Hepatocyte (in vitro differentiated cells): ENCODE results near the gene NDUFB3. TPM values are rescaled to one million over a fixed set of nuclear protein-coding genes. Genes with fewer than 3 reads are reported as not detected.
A peak's percentile ranks its signal among the peaks of the same experiment; 100 is the strongest.

Experiments
- DNase-seq: peaks from one replicate; pipeline ENCODE4 v3.0.0-alpha.2; 2016; ENCODE audit warnings: low spot score
- H2AFZ ChIP-seq: fragments of 200-600 bp; sonication (generic); 2 replicates; pipeline ENCODE4 v1.6.0; 2016; ENCODE audit warnings: antibody characterized with exemption, mild to moderate bottlenecking
- H3K27ac ChIP-seq: fragments of 200-600 bp; sonication (generic); 2 replicates; pipeline ENCODE4 v1.5.1; 2016; ENCODE audit warnings: mild to moderate bottlenecking
- H3K27me3 ChIP-seq: fragments of 200-600 bp; sonication (generic); 2 replicates; pipeline ENCODE4 v1.6.1; 2016
- H3K36me3 ChIP-seq: fragments of 200-600 bp; sonication (generic); replicated peaks from 2 replicates; pipeline ENCODE4 v1.5.1; 2016; ENCODE audit warnings: low read depth; ENCODE audit not compliant: insufficient read depth
- H3K4me1 ChIP-seq: fragments of 200-600 bp; sonication (generic); 2 replicates; pipeline ENCODE4 v1.5.1; 2016; ENCODE audit warnings: mild to moderate bottlenecking, moderate library complexity; ENCODE audit not compliant: insufficient read depth
- H3K4me2 ChIP-seq: fragments of 200-600 bp; sonication (generic); 2 replicates; pipeline ENCODE4 v1.6.0; 2016
- H3K4me3 ChIP-seq: fragments of 200-600 bp; sonication (generic); 2 replicates; pipeline ENCODE4 v1.5.1; 2016; ENCODE audit warnings: mild to moderate bottlenecking
- H3K79me2 ChIP-seq: fragments of 200-600 bp; sonication (generic); 2 replicates; pipeline ENCODE4 v1.6.0; 2017; ENCODE audit warnings: mild to moderate bottlenecking
- H3K9me2 ChIP-seq: fragments of 200-600 bp; sonication (generic); replicated peaks from 2 replicates; pipeline ENCODE4 v1.6.0; 2017; ENCODE audit warnings: mild to moderate bottlenecking; ENCODE audit not compliant: insufficient read depth
- H3K9me3 ChIP-seq: fragments of 200-600 bp; sonication (generic); 2 replicates; pipeline ENCODE4 v1.5.1; 2016; ENCODE audit warnings: low read depth, mild to moderate bottlenecking
- H4K20me1 ChIP-seq: fragments of 200-600 bp; sonication (generic); 2 replicates; pipeline ENCODE4 v1.6.0; 2016; ENCODE audit warnings: mild to moderate bottlenecking; ENCODE audit not compliant: insufficient read depth, poor library complexity, severe bottlenecking
- CTCF ChIP-seq: fragments of 200-600 bp; sonication (generic); IDR thresholded peaks from 2 replicates; pipeline ENCODE4 v1.5.1; 2016; ENCODE audit warnings: antibody characterized with exemption, mild to moderate bottlenecking; ENCODE audit not compliant: poor library complexity
- EZH2 ChIP-seq: fragments of 200-600 bp; sonication (generic); IDR thresholded peaks from 2 replicates; pipeline ENCODE4 v1.6.1; 2016; ENCODE audit warnings: antibody characterized with exemption, mild to moderate bottlenecking, borderline replicate concordance
- EZH2phosphoT487 ChIP-seq: fragments of 200-600 bp; sonication (generic); IDR thresholded peaks from one replicate; pipeline ENCODE4 v1.6.1; 2018; ENCODE audit warnings: antibody characterized with exemption, mild to moderate bottlenecking, low read depth, moderate library complexity; ENCODE audit not compliant: unreplicated experiment, severe bottlenecking
- WGBS: methylation state at CpG from one replicate; pipeline ENCODE4 v1.1.6; 2016; ENCODE audit warnings: low lambda C conversion rate; ENCODE audit errors: missing lambda C conversion rate; 5-methylcytosine and 5-hydroxymethylcytosine counted together
- polyA plus RNA-seq: library from polyadenylated mRNA; unstranded; fragments of >200 nt; fragmentation: Nextera tagmentation; extraction: Ambion mirVana; gene quantifications from 2 replicates; pipeline ENCODE4 v1.2.1, GENCODE V29; 2016
- total RNA-seq: library from RNA; depleted of rRNA; stranded (reverse); fragments of >200 nt; gene quantifications from 2 replicates; pipeline ENCODE4 v1.2.3, GENCODE V29; 2014

Gene NDUFB3
- total and polyA plus RNA-seq, 2 experiments from 2014 or later: 96.2 to 229 TPM

GRCh38 chr2:201111096-201111495, 39.3 kb downstream of the NDUFB3 start:
- Histone ChIP-seq H4K20me1 (no peaks in the 10 kb centered on the region), H3K79me2 (peaks cover 5% of the 10 kb centered on the region), H3K36me3 (no peaks in the 10 kb centered on the region), H2AFZ (no peak overlapping the region), H3K9me3 (no peaks in the 10 kb centered on the region), H3K4me1 (peaks cover 4% of the 10 kb centered on the region), H3K27ac (no peak overlapping the region), H3K4me3 (no peak overlapping the region), H3K27me3 (no peaks in the 10 kb centered on the region), H3K9me2 (no peaks in the 10 kb centered on the region), H3K4me2 (no peak overlapping the region)
- 100% methylated on average over 3 of the region's 3 CpGs for WGBS
- TF ChIP-seq EZH2phosphoT487 (no peak), CTCF (no peak), EZH2 (no peak)
- no peak for DNase-seq

- DNase-seq: no peak
- Histone ChIP-seq H4K20me1 (peaks cover 1% of the 10 kb centered on the region), H3K4me1 (peaks cover 10% of the 10 kb centered on the region), H2AFZ (no peak overlapping the region), H3K9me2 (no peaks in the 10 kb centered on the region), H3K27me3 (no peaks in the 10 kb centered on the region), H3K4me2 (no peak overlapping the region), H3K9me3 (no peaks in the 10 kb centered on the region), H3K27ac (no peak overlapping the region), H3K36me3 (no peaks in the 10 kb centered on the region), H3K79me2 (peaks cover 23% of the 10 kb centered on the region), H3K4me3 (no peak overlapping the region)
- TF ChIP-seq CTCF (no peak), EZH2phosphoT487 (no peak), EZH2 (no peak)
- WGBS: 87% methylated on average over 4 of the region's 4 CpGs
Observed at GRCh38 chr2:201114350-201114749, 42.5 kb downstream of the NDUFB3 start.

GRCh38 chr2:201114846-201115245, 43.0 kb downstream of the NDUFB3 start:
- H3K36me3 ChIP-seq: no peaks in the 10 kb centered on the region
- H3K4me1 ChIP-seq: peaks cover 10% of the 10 kb centered on the region
- no peak overlapping the region for H2AFZ ChIP-seq
- no peak for DNase-seq
- H3K9me3 ChIP-seq: no peaks in the 10 kb centered on the region
- H3K4me2 ChIP-seq: no peak overlapping the region
- no peak for TF ChIP-seq EZH2phosphoT487
- peaks cover 6% of the 10 kb centered on the region for H4K20me1 ChIP-seq
- H3K27me3 ChIP-seq: no peaks in the 10 kb centered on the region
- H3K4me3 ChIP-seq: no peak overlapping the region
- peaks cover 28% of the 10 kb centered on the region for H3K79me2 ChIP-seq
- peak overlapping the region; percentile 98 for H3K27ac ChIP-seq
- H3K9me2 ChIP-seq: no peaks in the 10 kb centered on the region

GRCh38 chr2:201116115-201116958, 44.5 kb downstream of the NDUFB3 start, which contains the start of gene CFLAR:
CFLAR (plus strand) TSS chr2:201116164; CDS start chr2:201129866, 13,702 bp downstream.
- Histone ChIP-seq H3K79me2 (peaks cover 43% of the 10 kb centered on the region), H3K27ac (peak within 1 kb of the TSS; percentile 98), H3K36me3 (no peaks in the 10 kb centered on the region), H4K20me1 (peaks cover 6% of the 10 kb centered on the region), H3K9me2 (no peaks in the 10 kb centered on the region), H3K9me3 (no peaks in the 10 kb centered on the region), H2AFZ (peak within 1 kb of the TSS; percentile 62), H3K4me1 (peaks cover 10% of the 10 kb centered on the region), H3K4me2 (peak within 1 kb of the TSS; percentile 89), H3K27me3 (no peaks in the 10 kb centered on the region), H3K4me3 (peak within 1 kb of the TSS; percentile 40)
- 11% methylated on average over 60 of the region's 75 CpGs for WGBS
- TF ChIP-seq CTCF (no peak), EZH2 (no peak), EZH2phosphoT487 (no peak)
- peak; percentile 82 for DNase-seq
